Stimulated activated CD4-positive, alpha-beta T cell treated with anti-CD3 and anti-CD28 coated beads, Interleukin-15, amount 100 ng/mL, for 24 hours (primary cell): ENCODE data around the gene HBE1.

ENCODE experiments used
- DNase-seq: peaks from one replicate; pipeline ENCODE4 v3.0.0-alpha.2; 2020

The HBE1 gene

GRCh38 chr11:5232176-5232575 lies 37.6 kb downstream of the HBE1 start:
- DNase-seq, result no peak

- no peak for DNase-seq
Measured at GRCh38 chr11:5231111-5231510, 38.6 kb downstream of the HBE1 start.

GRCh38 chr11:5230266-5230665 lies 39.5 kb downstream of the HBE1 start:
- no peak for DNase-seq

GRCh38 chr11:5229796-5230195 lies 39.9 kb downstream of the HBE1 start:
- DNase-seq, result no peak

- no peak for DNase-seq
Measured at GRCh38 chr11:5229356-5229755, 40.4 kb downstream of the HBE1 start.

GRCh38 chr11:5228124-5228523 lies 41.6 kb downstream of the HBE1 start:
- DNase-seq, result no peak

GRCh38 chr11:5227681-5228080 lies 42.1 kb downstream of the HBE1 start:
- DNase-seq, result no peak

GRCh38 chr11:5226732-5227310 lies 42.9 kb downstream of the HBE1 start, which contains the start of gene HBB:
Gene HBB, minus strand, starts transcription at chr11:5227071. Its CDS starts 50 bp downstream, at chr11:5227021.
- no peak for DNase-seq

GRCh38 chr11:5225480-5225871 lies 44.3 kb downstream of the HBE1 start:
- DNase-seq, result no peak

GRCh38 chr11:5224538-5225479 lies 44.9 kb downstream of the HBE1 start:
- no peak for DNase-seq

- no peak for DNase-seq
Measured at GRCh38 chr11:5223686-5224085, 46.1 kb downstream of the HBE1 start.

GRCh38 chr11:5223146-5223545 lies 46.6 kb downstream of the HBE1 start:
- no peak for DNase-seq
